ENCODE results near the gene TRMT1.
"Not testable (repeated sequence)": the region's sequence is repeated elsewhere in the genome, so short reads cannot be mapped to it uniquely, and the experiment has no call there.

TRMT1 gene

GRCh38 chr19:13150187-13150930, 33.8 kb upstream of the TRMT1 start, which contains the start of the genes IER2 and STX10:
TSS of gene IER2 (plus strand) at chr19:13150411. CDS start at chr19:13153187, 2,776 bp downstream.
TSS of gene STX10 (minus strand) at chr19:13150375. CDS start at chr19:13150173, 202 bp downstream.
- peak; percentile 92 to 93 for DNase-seq

GRCh38 chr19:13149628-13150186, 33.2 kb upstream of the TRMT1 start:
- DNase-seq = no peak

- DNase-seq = not testable (repeated sequence)
These were observed 32.7 kb upstream of the TRMT1 start for GRCh38 chr19:13149173-13149627.

- no peak for DNase-seq
These were observed 30.4 kb upstream of the TRMT1 start for GRCh38 chr19:13146763-13147563.

- DNase-seq = no peak
These were observed 23.2 kb upstream of the TRMT1 start for GRCh38 chr19:13139633-13140311.

- no peak for DNase-seq
These were observed 22.3 kb upstream of the TRMT1 start for GRCh38 chr19:13138916-13139198.

- DNase-seq = no peak
These were observed 21.8 kb upstream of the TRMT1 start for GRCh38 chr19:13138171-13138915.

- no peak for DNase-seq
These were observed 20.8 kb upstream of the TRMT1 start for GRCh38 chr19:13137290-13137794.

- DNase-seq = no peak
These were observed 18.8 kb upstream of the TRMT1 start for GRCh38 chr19:13135068-13136062.

- DNase-seq = no peak
These were observed 18.1 kb upstream of the TRMT1 start for GRCh38 chr19:13134626-13135025.

- DNase-seq = no peak
These were observed 16.8 kb upstream of the TRMT1 start for GRCh38 chr19:13133241-13133870.

- peak; percentile 57 to 64 for DNase-seq
These were observed 16.1 kb upstream of the TRMT1 start for GRCh38 chr19:13132471-13133180.

GRCh38 chr19:13130886-13131490, 14.4 kb upstream of the TRMT1 start:
- DNase-seq = no peak

- no peak for DNase-seq
These were observed 12.8 kb upstream of the TRMT1 start for GRCh38 chr19:13129384-13129783.

GRCh38 chr19:13128583-13128982, 12.0 kb upstream of the TRMT1 start:
- DNase-seq = no peak

- DNase-seq = no peak
These were observed 11.5 kb upstream of the TRMT1 start for GRCh38 chr19:13127811-13128575.

- no peak for DNase-seq
These were observed 10.5 kb upstream of the TRMT1 start for GRCh38 chr19:13127051-13127450.

Measured in activated CD4-positive, alpha-beta T cell treated with anti-CD3 and anti-CD28 coated beads for 4 hours (primary cell).